Testis (tissue), 3 donors: Measurements from ENCODE around the gene MAML3. TPM values are rescaled to one million over a fixed set of nuclear protein-coding genes. Genes with fewer than 3 reads are reported as not detected.

ENCODE experiments used
- DNase-seq: peaks from one replicate; pipeline ENCODE4 v3.0.0-alpha.2; 2019
- H3K27ac ChIP-seq, 2 donors: fragments of 200-600 bp; sonication (generic); one replicate each; pipeline ENCODE4 v1.5.1; 2019
- H3K27me3 ChIP-seq: fragments of 200-600 bp; sonication (generic); one replicate; pipeline ENCODE4 v1.5.1; 2019
- H3K36me3 ChIP-seq: fragments of 200-600 bp; sonication (generic); one replicate; pipeline ENCODE4 v1.5.1; 2017; ENCODE audit warnings: low read depth; ENCODE audit errors: missing control alignments
- H3K4me1 ChIP-seq: fragments of 200-600 bp; sonication (generic); one replicate; pipeline ENCODE4 v1.5.1; 2019
- H3K4me3 ChIP-seq, 2 donors: fragments of 200-600 bp; sonication (generic); one replicate each; pipeline ENCODE4 v1.5.1; 2017 to 2019
- H3K9me3 ChIP-seq: fragments of 200-600 bp; sonication (generic); one replicate; pipeline ENCODE4 v1.5.1; 2017
- POLR2A ChIP-seq: fragments of 450-650 bp; IDR thresholded peaks from one replicate; pipeline ENCODE4 v1.6.1; 2017; ENCODE audit warnings: antibody characterized with exemption, mild to moderate bottlenecking, moderate library complexity
- WGBS, 2 donors: methylation state at CpG; one replicate each; pipeline ENCODE4 v1.1.5; 2018; 5-methylcytosine and 5-hydroxymethylcytosine counted together
- intact Hi-C: fragments of 100-400 bp; cut with DNase I; formaldehyde crosslinking; loops from one replicate; pipeline ENCODE4 v1.15.1; 2023; ENCODE audit warnings: low total_unique reads
- polyA plus RNA-seq: library from polyadenylated mRNA; stranded (reverse); fragments of 350-450 nt; fragmentation: Illumina TruSeq; extraction: RNeasy Lipid Tissue Mini Kit (QIAGEN cat#74804); gene quantifications from one replicate; pipeline ENCODE4 v1.2.3, GENCODE V29; 2014; ENCODE audit warnings: low read depth, low replicate concordance; ENCODE audit not compliant: insufficient read depth
- total RNA-seq, 2 donors: library from RNA; depleted of rRNA; stranded (reverse); fragments of >200 nt; gene quantifications; one replicate each; pipeline ENCODE4 v1.2.3, GENCODE V29; 2016
- TF ChIP-seq, protein P1 (sequence below), 3 experiments: fragments of 450-650 bp in 2 of 3; fragments of 200-600 bp in 1 of 3; sonication (generic) in 1 of 3; IDR thresholded peaks; one replicate each; pipeline ENCODE4 v1.5.1; 2016 to 2019; ENCODE audit warnings: antibody characterized with exemption in 3 of 3, mild to moderate bottlenecking in 2 of 3, moderate library complexity in 1 of 3

The MAML3 gene
- total and polyA plus RNA-seq, 3 donors from 2014 or later, result 7.6 to 21.2 (median 18.8) TPM

- Histone ChIP-seq H3K4me1 (no peaks in the 10 kb centered on the region), H3K36me3 (no peaks in the 10 kb centered on the region), H3K27ac (no peak overlapping the region), H3K27me3 (no peaks in the 10 kb centered on the region), H3K4me3 (no peak overlapping the region), H3K9me3 (no peaks in the 10 kb centered on the region)
- intact Hi-C loops, result no loop called here
- 22 to 54% methylated on average over 3 of the region's 3 CpGs for WGBS, 2 donors
- TF ChIP-seq, protein P1, sequence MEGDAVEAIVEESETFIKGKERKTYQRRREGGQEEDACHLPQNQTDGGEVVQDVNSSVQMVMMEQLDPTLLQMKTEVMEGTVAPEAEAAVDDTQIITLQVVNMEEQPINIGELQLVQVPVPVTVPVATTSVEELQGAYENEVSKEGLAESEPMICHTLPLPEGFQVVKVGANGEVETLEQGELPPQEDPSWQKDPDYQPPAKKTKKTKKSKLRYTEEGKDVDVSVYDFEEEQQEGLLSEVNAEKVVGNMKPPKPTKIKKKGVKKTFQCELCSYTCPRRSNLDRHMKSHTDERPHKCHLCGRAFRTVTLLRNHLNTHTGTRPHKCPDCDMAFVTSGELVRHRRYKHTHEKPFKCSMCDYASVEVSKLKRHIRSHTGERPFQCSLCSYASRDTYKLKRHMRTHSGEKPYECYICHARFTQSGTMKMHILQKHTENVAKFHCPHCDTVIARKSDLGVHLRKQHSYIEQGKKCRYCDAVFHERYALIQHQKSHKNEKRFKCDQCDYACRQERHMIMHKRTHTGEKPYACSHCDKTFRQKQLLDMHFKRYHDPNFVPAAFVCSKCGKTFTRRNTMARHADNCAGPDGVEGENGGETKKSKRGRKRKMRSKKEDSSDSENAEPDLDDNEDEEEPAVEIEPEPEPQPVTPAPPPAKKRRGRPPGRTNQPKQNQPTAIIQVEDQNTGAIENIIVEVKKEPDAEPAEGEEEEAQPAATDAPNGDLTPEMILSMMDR (IDR thresholded peaks at IDR 0.05), result no peak
- no peak for TF ChIP-seq POLR2A
- DNase-seq, result no peak
These were observed 304.8 kb downstream of the MAML3 start for GRCh38 chr4:139849219-139849618.

- no peaks in the 10 kb centered on the region for H3K27me3 ChIP-seq
- intact Hi-C loops, result no loop called here
- no peaks in the 10 kb centered on the region for H3K9me3 ChIP-seq
- DNase-seq, result no peak
- no peaks in the 10 kb centered on the region for H3K4me1 ChIP-seq
- WGBS, 2 donors, result 89 to 93% methylated on average over 5 of the region's 5 CpGs
- TF ChIP-seq, protein P1 (IDR thresholded peaks at IDR 0.05), result no peak
- no peak for TF ChIP-seq POLR2A
- no peak overlapping the region for H3K27ac ChIP-seq
- H3K4me3 ChIP-seq, result no peak overlapping the region
- no peaks in the 10 kb centered on the region for H3K36me3 ChIP-seq
These were observed 306.0 kb downstream of the MAML3 start for GRCh38 chr4:139848028-139848427.

DNA sequence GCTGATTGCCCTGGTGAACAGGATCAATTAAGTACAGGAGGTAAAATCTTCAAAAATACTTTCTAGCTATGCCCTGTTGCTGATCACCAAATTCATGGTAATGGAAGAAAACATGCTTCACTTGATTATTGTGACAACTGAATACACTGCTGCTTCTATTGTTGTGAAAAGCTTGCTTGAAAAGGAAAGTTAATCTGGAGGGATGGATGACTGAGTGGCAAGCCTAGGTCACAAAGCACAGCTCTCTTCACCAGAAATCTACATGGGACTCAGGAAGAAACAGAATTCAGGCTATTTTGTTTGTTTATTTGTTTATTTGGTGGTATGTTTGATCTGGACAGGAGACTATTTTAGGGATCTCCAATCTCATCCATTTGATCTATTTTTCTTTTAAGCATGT is 306.4 kb downstream of the MAML3 start:
- DNase-seq, result no peak

GRCh38 chr4:139846766-139847165 is 307.2 kb downstream of the MAML3 start:
- H3K36me3 ChIP-seq, result no peaks in the 10 kb centered on the region
- H3K4me1 ChIP-seq, result no peaks in the 10 kb centered on the region
- no peaks in the 10 kb centered on the region for H3K27me3 ChIP-seq
- no peak for DNase-seq
- intact Hi-C loops, result no loop called here
- H3K9me3 ChIP-seq, result no peaks in the 10 kb centered on the region
- H3K27ac ChIP-seq, result no peak overlapping the region
- WGBS, 2 donors, result 87 to 93% methylated on average over 1 of the region's 1 CpG
- no peak overlapping the region for H3K4me3 ChIP-seq
- TF ChIP-seq, protein P1 (IDR thresholded peaks at IDR 0.05), result no peak
- no peak for TF ChIP-seq POLR2A

More for the DNA sequence above, 306.4 kb downstream of the MAML3 start:
- no peak overlapping the region for H3K4me3 ChIP-seq
- H3K27me3 ChIP-seq, result no peaks in the 10 kb centered on the region
- H3K4me1 ChIP-seq, result no peaks in the 10 kb centered on the region
- TF ChIP-seq POLR2A, result no peak
- TF ChIP-seq, protein P1 (IDR thresholded peaks at IDR 0.05), result no peak
- H3K36me3 ChIP-seq, result no peaks in the 10 kb centered on the region
- no peak overlapping the region for H3K27ac ChIP-seq
- H3K9me3 ChIP-seq, result no peaks in the 10 kb centered on the region
- intact Hi-C loops, result no loop called here

GRCh38 chr4:139845453-139846093 is 308.4 kb downstream of the MAML3 start:
- TF ChIP-seq POLR2A, result no peak
- TF ChIP-seq, protein P1 (IDR thresholded peaks at IDR 0.05), result no peak
- 85 to 89% methylated on average over 3 of the region's 3 CpGs for WGBS, 2 donors
- intact Hi-C loops, result no loop called here
- Histone ChIP-seq H3K4me1 (no peaks in the 10 kb centered on the region), H3K27ac (no peak overlapping the region), H3K36me3 (no peaks in the 10 kb centered on the region), H3K4me3 (no peak overlapping the region), H3K9me3 (no peaks in the 10 kb centered on the region), H3K27me3 (no peaks in the 10 kb centered on the region)
- no peak for DNase-seq
